VCaP (cell line): ENCODE measurements around the gene PRKCQ.

Source experiments
- H3K27ac ChIP-seq: fragments of 450-650 bp; 2 replicates; pipeline ENCODE4 v1.5.1; 2017
- CTCF ChIP-seq: fragments of 450-650 bp; conservative IDR thresholded peaks from 2 replicates; pipeline ENCODE4 v1.5.1; 2017; ENCODE audit warnings: mild to moderate bottlenecking, moderate library complexity

PRKCQ gene

GRCh38 chr10:6617309-6618076 lies 37.4 kb upstream of the PRKCQ start:
- no peak for TF ChIP-seq CTCF
- H3K27ac ChIP-seq, result no peak overlapping the region

GRCh38 chr10:6615971-6616370 lies 35.9 kb upstream of the PRKCQ start:
- no peak overlapping the region for H3K27ac ChIP-seq
- no peak for TF ChIP-seq CTCF

- H3K27ac ChIP-seq, result no peak overlapping the region
- TF ChIP-seq CTCF, result no peak
Observed at GRCh38 chr10:6612371-6612770, 32.3 kb upstream of the PRKCQ start.

GRCh38 chr10:6610647-6611046 lies 30.6 kb upstream of the PRKCQ start:
- TF ChIP-seq CTCF, result no peak
- H3K27ac ChIP-seq, result no peak overlapping the region

- no peak for TF ChIP-seq CTCF
- H3K27ac ChIP-seq, result no peak overlapping the region
Observed at GRCh38 chr10:6609625-6610024, 29.5 kb upstream of the PRKCQ start.

- TF ChIP-seq CTCF, result no peak
- H3K27ac ChIP-seq, result no peak overlapping the region
Observed at GRCh38 chr10:6607778-6608177, 27.7 kb upstream of the PRKCQ start.

- no peak for TF ChIP-seq CTCF
- H3K27ac ChIP-seq, result no peak overlapping the region
Observed at GRCh38 chr10:6607182-6607581, 27.1 kb upstream of the PRKCQ start.
